ENCODE data around the gene RANGAP1.

- no peak for TF ChIP-seq CTCF (conservative IDR thresholded peaks at IDR 0.05 in 1 of 2, IDR thresholded peaks at IDR 0.05 in 1 of 2; ENCODE audit: low read depth in 1 of 2, low read length in 2 of 2)
- TF ChIP-seq EZH2 (IDR thresholded peaks at IDR 0.05; ENCODE audit: low read length, missing control alignments) = no peak
Observed at GRCh38 chr22:41314821-41315220, 28.8 kb upstream of the RANGAP1 start.
